Left cardiac atrium (tissue), 4 donors: ENCODE results near the gene ZNF423. TPM values are rescaled to one million over a fixed set of nuclear protein-coding genes. Genes with fewer than 3 reads are reported as not detected.

Source experiments
- ATAC-seq, 2 donors: fragments of 200-7000 bp; cut with Tn5 transposase; one replicate each; pipeline ENCODE4 v1.9.1; 2020; ENCODE audit warnings: mild to moderate bottlenecking in 2 of 2, moderate library complexity in 2 of 2
- DNase-seq: peaks from one replicate; pipeline ENCODE4 v3.0.0-alpha.2; 2020
- intact Hi-C, 2 donors: fragments of 100-400 bp; cut with DNase I; formaldehyde crosslinking; loops; one replicate each; pipeline versions ENCODE4 v1.14.1 to v1.15.1; 2022 to 2023
- total RNA-seq, 2 donors: library from RNA; stranded (reverse); fragmentation: NEBNext Ultra II Directional; extraction: Animal tissue kit (Norgen Biotek cat#: 25700); gene quantifications; one replicate each; pipeline ENCODE4 v1.2.1, GENCODE V29; 2021
- donor health status: DM: no; HTN: yes; CAD: no.
- donor health status: DM: no; HTN: yes; CAD: no; lungs with severe emphysema.
- donor health status: DM: yes; HTN: yes; CAD: no.
- donor health status: Dilated cardiomyopathy.

Gene ZNF423
- total RNA-seq, 2 donors from 2014 or later, result 11.1 to 13.8 TPM

DNA sequence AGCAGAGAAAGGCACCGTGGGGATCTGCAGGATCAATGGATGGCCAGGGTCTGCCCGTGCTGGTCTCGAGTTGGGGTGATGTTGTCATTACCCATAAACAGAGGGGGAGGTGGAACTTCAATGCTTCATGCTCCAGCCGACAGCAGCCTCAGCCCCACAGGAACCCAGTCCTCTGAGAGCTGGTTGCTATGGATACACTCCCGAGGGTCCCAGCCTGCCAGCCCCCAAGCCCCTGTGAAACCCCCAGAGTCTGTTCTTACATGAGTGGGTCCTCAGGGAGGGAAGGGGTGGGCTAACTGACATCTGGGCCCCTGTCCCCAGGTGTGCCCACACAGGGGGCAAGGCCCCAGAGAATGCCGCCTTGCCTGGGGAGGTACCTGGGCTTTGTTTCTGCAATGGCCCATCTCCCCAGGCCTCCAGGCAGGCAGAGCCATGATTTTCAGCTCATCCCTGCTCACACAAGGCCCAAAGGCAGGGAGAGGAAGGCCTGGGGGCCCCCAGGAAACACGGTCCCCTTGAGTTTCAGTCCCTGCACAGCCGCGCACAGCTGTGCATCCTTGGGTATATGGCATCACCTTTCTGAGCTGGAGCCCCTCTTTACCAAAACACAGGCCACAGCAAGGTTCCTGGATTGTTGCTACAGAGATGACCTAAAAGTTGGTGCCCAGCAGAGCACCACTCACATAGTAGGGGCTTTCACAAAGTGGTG lies 223.7 kb downstream of the ZNF423 start:
- intact Hi-C loops, result no loop called here
- no peak for ATAC-seq
- DNase-seq, result no peak

GRCh38 chr16:49631187-49632041 lies 224.5 kb downstream of the ZNF423 start:
- ATAC-seq (peak; percentile 49 to 60), DNase-seq (no peak)
- intact Hi-C loops, result no loop called here

DNA sequence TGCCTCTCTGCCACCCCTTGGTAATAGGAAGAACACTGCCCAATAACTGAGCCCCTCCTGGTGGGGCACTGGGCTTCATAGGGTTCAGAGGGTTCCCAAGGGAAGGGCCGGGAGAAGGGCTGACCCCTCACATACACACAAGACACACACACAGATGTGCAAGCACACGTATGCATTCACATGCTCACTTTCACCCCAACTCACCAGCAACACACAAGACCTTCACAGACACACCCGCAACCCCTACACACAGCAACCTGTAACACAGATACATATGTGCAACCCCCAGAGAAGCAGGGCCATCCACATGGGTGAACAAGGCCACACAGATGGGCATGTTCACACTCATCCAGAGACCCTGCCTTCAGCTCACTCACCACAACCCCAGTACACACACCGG lies 225.1 kb downstream of the ZNF423 start:
- intact Hi-C loops, result no loop called here

DNA sequence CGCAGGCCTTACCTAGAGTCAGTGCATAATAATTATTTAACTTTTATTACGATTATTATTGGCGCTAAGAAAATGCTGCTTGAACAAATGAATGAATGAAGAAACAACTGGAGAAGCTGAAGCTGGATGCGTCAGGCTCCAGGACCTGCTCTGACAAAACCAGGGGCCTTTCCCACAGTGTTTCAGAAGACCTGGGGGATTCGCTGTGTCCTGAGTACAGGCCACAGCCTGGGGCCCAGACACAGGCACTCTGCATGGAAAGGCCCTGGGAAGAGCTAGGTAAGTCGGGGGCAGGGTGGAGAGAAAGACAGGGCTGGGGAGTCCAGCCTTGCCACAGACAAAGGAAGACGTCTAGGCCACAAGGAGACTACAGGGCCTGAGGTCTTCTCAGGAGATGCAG lies 226.1 kb downstream of the ZNF423 start:
- DNase-seq (no peak), ATAC-seq (no peak)
- intact Hi-C loops, result loop anchor here in 1 of 2 donors (10.0 kb wide), 1 partner anchor 225 kb away; the partner anchor contains the start of gene ZNF423

More for the DNA sequence above, 225.1 kb downstream of the ZNF423 start:
- ATAC-seq, result no peak
- no peak for DNase-seq

GRCh38 chr16:49628148-49628547 lies 227.8 kb downstream of the ZNF423 start:
- intact Hi-C loops, result loop anchor here in 1 of 2 donors (10.0 kb wide), 1 partner anchor 227 kb away; the partner anchor contains the start of gene ZNF423

GRCh38 chr16:49625311-49626065 lies 230.4 kb downstream of the ZNF423 start:
- no peak for DNase-seq
- intact Hi-C loops, result loop anchor here in 1 of 2 donors (10.0 kb wide), 1 partner anchor 229 kb away; the partner anchor contains the start of gene ZNF423

More at GRCh38 chr16:49628148-49628547, 227.8 kb downstream of the ZNF423 start:
- ATAC-seq (no peak), DNase-seq (no peak)

GRCh38 chr16:49623501-49624266 lies 232.2 kb downstream of the ZNF423 start:
- DNase-seq (no peak), ATAC-seq (no peak)
- intact Hi-C loops, result loop anchor here in 1 of 2 donors (10.0 kb wide), 1 partner anchor 231 kb away; the partner anchor contains the start of gene ZNF423

More at GRCh38 chr16:49625311-49626065, 230.4 kb downstream of the ZNF423 start:
- ATAC-seq, result no peak

- ATAC-seq, result no peak
- intact Hi-C loops, result loop anchor here in 1 of 2 donors (10.0 kb wide), 1 partner anchor 232 kb away; the partner anchor contains the start of gene ZNF423
- DNase-seq, result no peak
Observed at GRCh38 chr16:49622421-49623402, 233.2 kb downstream of the ZNF423 start.

DNA sequence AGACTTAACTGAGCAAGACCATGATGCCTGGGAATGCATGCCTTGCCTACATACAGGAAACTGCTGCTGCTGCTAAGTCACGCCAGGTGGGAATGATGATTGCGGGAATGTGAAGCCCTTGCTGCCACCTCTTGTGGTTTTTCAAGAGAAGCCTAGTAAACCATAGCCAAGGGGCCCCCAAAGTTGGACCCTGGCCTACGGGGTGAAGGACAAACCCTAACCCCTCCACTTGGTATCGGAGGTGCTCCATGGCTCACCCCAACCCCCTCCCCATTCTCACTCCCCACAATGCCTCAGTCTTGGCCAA lies 233.9 kb downstream of the ZNF423 start:
- intact Hi-C loops, result loop anchor here in 1 of 2 donors (10.0 kb wide), 1 partner anchor 233 kb away; the partner anchor contains the start of gene ZNF423
- no peak for ATAC-seq
- no peak for DNase-seq

GRCh38 chr16:49621241-49622083 lies 234.4 kb downstream of the ZNF423 start:
- intact Hi-C loops, result loop anchor here in 1 of 2 donors (10.0 kb wide), 1 partner anchor 233 kb away; the partner anchor contains the start of gene ZNF423
- peak in 1 of 2 donors; percentile 17 for ATAC-seq

DNA sequence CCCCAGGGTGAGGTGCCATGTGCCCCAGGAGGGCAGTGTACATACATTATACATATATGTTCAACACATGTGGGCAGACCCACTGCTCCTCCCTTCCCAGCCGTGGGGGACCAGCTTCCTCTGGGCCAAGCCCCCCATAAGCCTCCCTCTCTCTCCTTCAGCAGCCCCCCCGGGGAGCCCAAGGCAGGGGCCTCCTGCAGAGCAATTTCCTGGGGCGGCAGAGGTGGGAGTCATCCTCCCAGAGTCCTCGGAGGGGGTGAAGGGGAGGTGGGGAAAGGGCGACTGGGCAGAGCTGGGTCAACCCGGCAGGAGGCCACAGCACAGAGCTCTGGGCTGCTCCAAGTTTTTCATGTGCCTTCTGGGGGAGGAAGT lies 235.1 kb downstream of the ZNF423 start:
- peak; percentile 32 for ATAC-seq
- DNase-seq, result no peak

More at GRCh38 chr16:49621241-49622083, 234.4 kb downstream of the ZNF423 start:
- no peak for DNase-seq

DNA sequence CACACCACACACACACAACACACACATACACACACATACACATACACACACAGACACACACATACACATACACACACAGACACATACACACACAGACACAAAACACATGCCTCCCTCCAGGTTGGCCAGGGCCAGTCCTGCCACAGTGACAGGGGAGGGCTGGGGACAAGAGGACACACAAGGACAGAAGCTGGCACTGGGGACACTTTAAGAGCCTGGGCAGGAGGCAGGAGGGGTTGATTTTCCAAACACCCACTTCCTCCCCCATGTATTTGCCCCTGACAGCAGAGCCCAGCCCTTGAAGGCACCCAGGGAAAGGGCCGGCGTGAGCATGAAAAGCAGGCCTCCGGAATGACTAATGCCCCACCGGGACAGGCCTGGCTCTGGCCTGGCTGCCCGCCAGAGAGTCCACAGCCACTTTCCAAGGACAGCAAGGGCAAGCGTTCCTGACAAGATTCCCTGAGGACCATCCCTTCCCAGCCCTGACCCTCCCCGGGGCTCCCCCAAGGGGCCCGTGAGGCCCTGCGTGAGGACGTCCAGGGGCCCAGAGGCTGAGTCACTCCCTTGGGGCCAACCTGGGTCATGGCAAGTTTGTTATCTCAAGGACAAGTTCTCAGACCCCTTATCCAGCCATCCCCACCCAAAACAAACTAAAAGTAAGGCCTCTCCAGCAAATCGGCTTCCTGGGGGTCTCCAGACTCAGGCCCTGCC lies 235.6 kb downstream of the ZNF423 start:
- DNase-seq (peak; percentile 88), ATAC-seq (peak; percentile 87)
- intact Hi-C loops, result loop anchor here in 1 of 2 donors (10.0 kb wide), 1 partner anchor 234 kb away; the partner anchor contains the start of gene ZNF423

More for the DNA sequence above, 235.1 kb downstream of the ZNF423 start:
- intact Hi-C loops, result loop anchor here in 1 of 2 donors (10.0 kb wide), 1 partner anchor 234 kb away; the partner anchor contains the start of gene ZNF423

DNA sequence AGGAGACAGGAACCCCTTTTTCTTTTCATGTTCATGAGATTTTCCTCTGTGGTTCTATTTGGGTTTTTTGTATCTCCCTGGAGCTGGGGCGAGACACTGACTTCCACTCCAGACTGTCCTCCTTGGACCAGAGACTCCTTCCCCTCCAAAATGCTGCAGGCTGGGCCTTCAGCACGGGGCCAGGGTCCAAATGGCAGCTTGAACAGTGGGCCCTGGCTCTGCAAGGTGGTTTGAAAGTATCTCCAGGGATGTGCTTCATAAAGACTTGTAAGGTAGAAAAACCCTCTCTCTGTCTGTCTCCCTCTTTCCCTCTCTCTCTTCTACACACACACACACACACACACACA lies 236.1 kb downstream of the ZNF423 start:
- DNase-seq, result no peak
- intact Hi-C loops, result loop anchor here in 1 of 2 donors (10.0 kb wide), 1 partner anchor 235 kb away; the partner anchor contains the start of gene ZNF423
- peak in 1 of 2 donors; percentile 2 for ATAC-seq

DNA sequence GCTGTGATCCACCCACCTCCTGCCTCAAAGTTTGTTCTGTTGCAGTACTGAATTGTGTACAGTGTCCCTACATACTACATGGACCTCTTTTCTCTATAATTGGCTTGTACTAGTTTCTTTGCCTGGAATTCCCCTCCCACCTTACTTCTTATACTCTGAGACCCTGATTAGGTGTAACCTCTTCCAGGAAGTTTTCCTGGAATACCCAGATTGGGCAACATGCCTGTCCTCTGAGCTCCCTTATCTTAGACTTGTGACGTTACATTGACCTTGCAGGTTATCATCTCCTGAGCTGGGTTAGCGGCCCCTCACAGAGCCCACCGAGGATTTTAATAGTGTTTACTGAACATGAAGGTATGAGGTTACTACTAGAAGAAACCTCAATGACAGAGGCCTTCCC lies 237.0 kb downstream of the ZNF423 start:
- DNase-seq (no peak), ATAC-seq (no peak)
- intact Hi-C loops, result no loop called here

DNA sequence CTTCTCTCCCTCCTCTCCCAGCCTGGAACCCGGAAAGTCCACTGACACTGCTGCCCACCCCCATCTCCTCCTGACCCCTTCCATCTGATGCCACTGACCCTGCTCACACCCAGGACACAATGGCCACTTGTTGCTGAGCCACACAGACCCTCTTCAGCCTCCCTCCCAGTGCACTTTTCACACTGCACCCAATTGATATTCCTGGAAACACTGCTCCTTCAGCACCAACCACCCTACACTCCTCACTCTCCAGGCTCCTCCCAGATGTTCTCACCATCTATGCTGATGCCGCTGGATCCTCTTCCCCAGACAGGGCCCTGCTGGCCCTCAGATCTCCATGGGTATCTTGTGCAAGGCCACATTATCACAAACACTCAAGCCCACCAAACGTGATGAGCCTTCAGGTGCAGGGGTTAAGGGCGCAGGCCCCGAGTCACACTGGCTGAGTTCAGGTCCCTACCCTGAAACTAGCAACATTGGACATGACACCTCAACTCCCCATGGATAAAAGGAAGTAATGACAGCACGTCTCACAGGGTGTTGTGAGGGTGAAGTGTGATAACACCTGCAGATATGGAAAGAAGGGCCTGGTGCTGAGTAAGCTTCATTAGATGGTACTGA lies 238.1 kb downstream of the ZNF423 start:
- intact Hi-C loops, result no loop called here
- ATAC-seq (no peak), DNase-seq (no peak)
